ENCODE measurements around the gene MESP2. TPM values are rescaled to one million over a fixed set of nuclear protein-coding genes. Genes with fewer than 3 reads are reported as not detected.

Gene MESP2
- total and polyA plus RNA-seq, 2 of the 13 experiments (the other 11 are each of a cell fraction or from before 2014, with no cell fraction given): not detected

- TF ChIP-seq, protein P1, sequence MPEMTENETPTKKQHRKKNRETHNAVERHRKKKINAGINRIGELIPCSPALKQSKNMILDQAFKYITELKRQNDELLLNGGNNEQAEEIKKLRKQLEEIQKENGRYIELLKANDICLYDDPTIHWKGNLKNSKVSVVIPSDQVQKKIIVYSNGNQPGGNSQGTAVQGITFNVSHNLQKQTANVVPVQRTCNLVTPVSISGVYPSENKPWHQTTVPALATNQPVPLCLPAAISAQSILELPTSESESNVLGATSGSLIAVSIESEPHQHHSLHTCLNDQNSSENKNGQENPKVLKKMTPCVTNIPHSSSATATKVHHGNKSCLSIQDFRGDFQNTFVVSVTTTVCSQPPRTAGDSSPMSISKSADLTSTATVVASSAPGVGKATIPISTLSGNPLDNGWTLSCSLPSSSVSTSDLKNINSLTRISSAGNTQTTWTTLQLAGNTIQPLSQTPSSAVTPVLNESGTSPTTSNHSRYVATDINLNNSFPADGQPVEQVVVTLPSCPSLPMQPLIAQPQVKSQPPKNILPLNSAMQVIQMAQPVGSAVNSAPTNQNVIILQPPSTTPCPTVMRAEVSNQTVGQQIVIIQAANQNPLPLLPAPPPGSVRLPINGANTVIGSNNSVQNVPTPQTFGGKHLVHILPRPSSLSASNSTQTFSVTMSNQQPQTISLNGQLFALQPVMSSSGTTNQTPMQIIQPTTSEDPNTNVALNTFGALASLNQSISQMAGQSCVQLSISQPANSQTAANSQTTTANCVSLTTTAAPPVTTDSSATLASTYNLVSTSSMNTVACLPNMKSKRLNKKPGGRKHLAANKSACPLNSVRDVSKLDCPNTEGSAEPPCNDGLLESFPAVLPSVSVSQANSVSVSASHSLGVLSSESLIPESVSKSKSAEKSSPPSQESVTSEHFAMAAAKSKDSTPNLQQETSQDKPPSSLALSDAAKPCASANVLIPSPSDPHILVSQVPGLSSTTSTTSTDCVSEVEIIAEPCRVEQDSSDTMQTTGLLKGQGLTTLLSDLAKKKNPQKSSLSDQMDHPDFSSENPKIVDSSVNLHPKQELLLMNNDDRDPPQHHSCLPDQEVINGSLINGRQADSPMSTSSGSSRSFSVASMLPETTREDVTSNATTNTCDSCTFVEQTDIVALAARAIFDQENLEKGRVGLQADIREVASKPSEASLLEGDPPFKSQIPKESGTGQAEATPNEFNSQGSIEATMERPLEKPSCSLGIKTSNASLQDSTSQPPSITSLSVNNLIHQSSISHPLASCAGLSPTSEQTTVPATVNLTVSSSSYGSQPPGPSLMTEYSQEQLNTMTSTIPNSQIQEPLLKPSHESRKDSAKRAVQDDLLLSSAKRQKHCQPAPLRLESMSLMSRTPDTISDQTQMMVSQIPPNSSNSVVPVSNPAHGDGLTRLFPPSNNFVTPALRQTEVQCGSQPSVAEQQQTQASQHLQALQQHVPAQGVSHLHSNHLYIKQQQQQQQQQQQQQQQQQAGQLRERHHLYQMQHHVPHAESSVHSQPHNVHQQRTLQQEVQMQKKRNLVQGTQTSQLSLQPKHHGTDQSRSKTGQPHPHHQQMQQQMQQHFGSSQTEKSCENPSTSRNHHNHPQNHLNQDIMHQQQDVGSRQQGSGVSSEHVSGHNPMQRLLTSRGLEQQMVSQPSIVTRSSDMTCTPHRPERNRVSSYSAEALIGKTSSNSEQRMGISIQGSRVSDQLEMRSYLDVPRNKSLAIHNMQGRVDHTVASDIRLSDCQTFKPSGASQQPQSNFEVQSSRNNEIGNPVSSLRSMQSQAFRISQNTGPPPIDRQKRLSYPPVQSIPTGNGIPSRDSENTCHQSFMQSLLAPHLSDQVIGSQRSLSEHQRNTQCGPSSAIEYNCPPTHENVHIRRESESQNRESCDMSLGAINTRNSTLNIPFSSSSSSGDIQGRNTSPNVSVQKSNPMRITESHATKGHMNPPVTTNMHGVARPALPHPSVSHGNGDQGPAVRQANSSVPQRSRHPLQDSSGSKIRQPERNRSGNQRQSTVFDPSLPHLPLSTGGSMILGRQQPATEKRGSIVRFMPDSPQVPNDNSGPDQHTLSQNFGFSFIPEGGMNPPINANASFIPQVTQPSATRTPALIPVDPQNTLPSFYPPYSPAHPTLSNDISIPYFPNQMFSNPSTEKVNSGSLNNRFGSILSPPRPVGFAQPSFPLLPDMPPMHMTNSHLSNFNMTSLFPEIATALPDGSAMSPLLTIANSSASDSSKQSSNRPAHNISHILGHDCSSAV (CRISPR knock-in tag; IDR thresholded peaks at IDR 0.05; ENCODE audit: borderline replicate concordance): no peak
- TF ChIP-seq NFIB (CRISPR knock-in tag; IDR thresholded peaks at IDR 0.05; ENCODE audit: borderline replicate concordance) (no peak), IKZF1 (IDR thresholded peaks at IDR 0.05) (no peak), ZBTB38 (CRISPR knock-in tag; IDR thresholded peaks at IDR 0.05) (peak; percentile 18; the same call in 1 of the 2 replicates), PRDM10 (CRISPR knock-in tag; IDR thresholded peaks at IDR 0.05; ENCODE audit: low read depth) (no peak), SAP130 (CRISPR knock-in tag; IDR thresholded peaks at IDR 0.05; ENCODE audit: low read depth) (no peak), ZNF510 (CRISPR knock-in tag; IDR thresholded peaks at IDR 0.05; ENCODE audit: low read depth) (no peak), HNRNPUL1 (IDR thresholded peaks at IDR 0.05; ENCODE audit: low read depth, low read length) (no peak), ZFX (CRISPR knock-in tag; IDR thresholded peaks at IDR 0.05; ENCODE audit: low read depth) (0 out of 2 replicates have a peak, but pooled peaks have one; percentile 30)
- TF ChIP-seq, protein P2, sequence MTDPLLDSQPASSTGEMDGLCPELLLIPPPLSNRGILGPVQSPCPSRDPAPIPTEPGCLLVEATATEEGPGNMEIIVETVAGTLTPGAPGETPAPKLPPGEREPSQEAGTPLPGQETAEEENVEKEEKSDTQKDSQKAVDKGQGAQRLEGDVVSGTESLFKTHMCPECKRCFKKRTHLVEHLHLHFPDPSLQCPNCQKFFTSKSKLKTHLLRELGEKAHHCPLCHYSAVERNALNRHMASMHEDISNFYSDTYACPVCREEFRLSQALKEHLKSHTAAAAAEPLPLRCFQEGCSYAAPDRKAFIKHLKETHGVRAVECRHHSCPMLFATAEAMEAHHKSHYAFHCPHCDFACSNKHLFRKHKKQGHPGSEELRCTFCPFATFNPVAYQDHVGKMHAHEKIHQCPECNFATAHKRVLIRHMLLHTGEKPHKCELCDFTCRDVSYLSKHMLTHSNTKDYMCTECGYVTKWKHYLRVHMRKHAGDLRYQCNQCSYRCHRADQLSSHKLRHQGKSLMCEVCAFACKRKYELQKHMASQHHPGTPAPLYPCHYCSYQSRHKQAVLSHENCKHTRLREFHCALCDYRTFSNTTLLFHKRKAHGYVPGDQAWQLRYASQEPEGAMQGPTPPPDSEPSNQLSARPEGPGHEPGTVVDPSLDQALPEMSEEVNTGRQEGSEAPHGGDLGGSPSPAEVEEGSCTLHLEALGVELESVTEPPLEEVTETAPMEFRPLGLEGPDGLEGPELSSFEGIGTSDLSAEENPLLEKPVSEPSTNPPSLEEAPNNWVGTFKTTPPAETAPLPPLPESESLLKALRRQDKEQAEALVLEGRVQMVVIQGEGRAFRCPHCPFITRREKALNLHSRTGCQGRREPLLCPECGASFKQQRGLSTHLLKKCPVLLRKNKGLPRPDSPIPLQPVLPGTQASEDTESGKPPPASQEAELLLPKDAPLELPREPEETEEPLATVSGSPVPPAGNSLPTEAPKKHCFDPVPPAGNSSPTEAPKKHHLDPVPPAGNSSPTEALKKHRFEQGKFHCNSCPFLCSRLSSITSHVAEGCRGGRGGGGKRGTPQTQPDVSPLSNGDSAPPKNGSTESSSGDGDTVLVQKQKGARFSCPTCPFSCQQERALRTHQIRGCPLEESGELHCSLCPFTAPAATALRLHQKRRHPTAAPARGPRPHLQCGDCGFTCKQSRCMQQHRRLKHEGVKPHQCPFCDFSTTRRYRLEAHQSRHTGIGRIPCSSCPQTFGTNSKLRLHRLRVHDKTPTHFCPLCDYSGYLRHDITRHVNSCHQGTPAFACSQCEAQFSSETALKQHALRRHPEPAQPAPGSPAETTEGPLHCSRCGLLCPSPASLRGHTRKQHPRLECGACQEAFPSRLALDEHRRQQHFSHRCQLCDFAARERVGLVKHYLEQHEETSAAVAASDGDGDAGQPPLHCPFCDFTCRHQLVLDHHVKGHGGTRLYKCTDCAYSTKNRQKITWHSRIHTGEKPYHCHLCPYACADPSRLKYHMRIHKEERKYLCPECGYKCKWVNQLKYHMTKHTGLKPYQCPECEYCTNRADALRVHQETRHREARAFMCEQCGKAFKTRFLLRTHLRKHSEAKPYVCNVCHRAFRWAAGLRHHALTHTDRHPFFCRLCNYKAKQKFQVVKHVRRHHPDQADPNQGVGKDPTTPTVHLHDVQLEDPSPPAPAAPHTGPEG (CRISPR knock-in tag; IDR thresholded peaks at IDR 0.05): no peak
These were observed 32.2 kb downstream of the MESP2 start (continued) for GRCh38 chr15:89808160-89808870.
